Tibial artery (tissue), 4 donors: Measurements from ENCODE around the gene KLF1.
A peak's percentile ranks its signal among the peaks of the same experiment; 100 is the strongest.

Source experiments
- DNase-seq, 2 donors: peaks; one replicate each; pipeline ENCODE4 v3.0.0-alpha.2; 2019
- H3K27ac ChIP-seq, 2 donors: fragments of 200-600 bp; sonication (generic) in 1 of 2; 1 replicate in 1 of 2; 2 replicates in 1 of 2; pipeline ENCODE4 v1.5.1; 2018 to 2019; ENCODE audit warnings: mild to moderate bottlenecking in 1 of 2
- H3K27me3 ChIP-seq, 2 donors: fragments of 200-600 bp; sonication (generic) in 1 of 2; one replicate each; pipeline versions ENCODE4 v1.5.1 to v1.6.0; 2016 to 2019
- H3K36me3 ChIP-seq, 3 donors: fragments of 200-600 bp; sonication (generic) in 2 of 3; one replicate each; pipeline ENCODE4 v1.5.1; 2016 to 2019; ENCODE audit warnings: mild to moderate bottlenecking in 2 of 3
- H3K4me1 ChIP-seq, 4 donors: fragments of 200-600 bp; sonication (generic) in 2 of 4; 1 replicate in 3 of 4; 2 replicates in 1 of 4; pipeline ENCODE4 v1.5.1; 2016 to 2019
- H3K4me3 ChIP-seq, 2 donors: fragments of 200-600 bp; sonication (generic) in 1 of 2; 1 replicate in 1 of 2; 2 replicates in 1 of 2; pipeline ENCODE4 v1.5.1; 2018 to 2019; ENCODE audit warnings: mild to moderate bottlenecking in 2 of 2
- H3K9me3 ChIP-seq, 3 donors: fragments of 200-600 bp; sonication (generic) in 1 of 3; one replicate each; pipeline ENCODE4 v1.5.1; 2016 to 2019
- intact Hi-C: fragments of 100-400 bp; cut with DNase I; formaldehyde crosslinking; loops from one replicate; pipeline ENCODE4 v1.15.0; 2023; ENCODE audit warnings: low total_unique reads
- TF ChIP-seq, protein P1 (sequence below), 2 experiments: fragments of 200-600 bp in 1 of 2; fragments of 450-650 bp in 1 of 2; IDR thresholded peaks; one replicate each; pipeline ENCODE4 v1.5.1; 2017 to 2019; ENCODE audit warnings: antibody characterized with exemption in 2 of 2, mild to moderate bottlenecking in 1 of 2, moderate library complexity in 1 of 2

KLF1 gene

GRCh38 chr19:12884202-12884601 lies 2.8 kb downstream of the KLF1 start:
- Histone ChIP-seq H3K27me3 (peaks cover 0 to 40% of the 10 kb centered on the region in 2 donors), H3K4me1 (peaks cover 0 to 33% (median 21%) of the 10 kb centered on the region in 4 donors), H3K36me3 (no peaks in the 10 kb centered on the region), H3K27ac (no peak overlapping the region), H3K4me3 (no peak overlapping the region), H3K9me3 (peaks cover 0 to 13% (median 5%) of the 10 kb centered on the region in 3 donors)
- intact Hi-C loops, result loop anchor here (10.0 kb wide), 1 partner anchor 61 kb away; the partner anchor contains the start of gene RAD23A
- DNase-seq, result no peak
- TF ChIP-seq, protein P1, sequence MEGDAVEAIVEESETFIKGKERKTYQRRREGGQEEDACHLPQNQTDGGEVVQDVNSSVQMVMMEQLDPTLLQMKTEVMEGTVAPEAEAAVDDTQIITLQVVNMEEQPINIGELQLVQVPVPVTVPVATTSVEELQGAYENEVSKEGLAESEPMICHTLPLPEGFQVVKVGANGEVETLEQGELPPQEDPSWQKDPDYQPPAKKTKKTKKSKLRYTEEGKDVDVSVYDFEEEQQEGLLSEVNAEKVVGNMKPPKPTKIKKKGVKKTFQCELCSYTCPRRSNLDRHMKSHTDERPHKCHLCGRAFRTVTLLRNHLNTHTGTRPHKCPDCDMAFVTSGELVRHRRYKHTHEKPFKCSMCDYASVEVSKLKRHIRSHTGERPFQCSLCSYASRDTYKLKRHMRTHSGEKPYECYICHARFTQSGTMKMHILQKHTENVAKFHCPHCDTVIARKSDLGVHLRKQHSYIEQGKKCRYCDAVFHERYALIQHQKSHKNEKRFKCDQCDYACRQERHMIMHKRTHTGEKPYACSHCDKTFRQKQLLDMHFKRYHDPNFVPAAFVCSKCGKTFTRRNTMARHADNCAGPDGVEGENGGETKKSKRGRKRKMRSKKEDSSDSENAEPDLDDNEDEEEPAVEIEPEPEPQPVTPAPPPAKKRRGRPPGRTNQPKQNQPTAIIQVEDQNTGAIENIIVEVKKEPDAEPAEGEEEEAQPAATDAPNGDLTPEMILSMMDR (IDR thresholded peaks at IDR 0.05), result no peak

DNA sequence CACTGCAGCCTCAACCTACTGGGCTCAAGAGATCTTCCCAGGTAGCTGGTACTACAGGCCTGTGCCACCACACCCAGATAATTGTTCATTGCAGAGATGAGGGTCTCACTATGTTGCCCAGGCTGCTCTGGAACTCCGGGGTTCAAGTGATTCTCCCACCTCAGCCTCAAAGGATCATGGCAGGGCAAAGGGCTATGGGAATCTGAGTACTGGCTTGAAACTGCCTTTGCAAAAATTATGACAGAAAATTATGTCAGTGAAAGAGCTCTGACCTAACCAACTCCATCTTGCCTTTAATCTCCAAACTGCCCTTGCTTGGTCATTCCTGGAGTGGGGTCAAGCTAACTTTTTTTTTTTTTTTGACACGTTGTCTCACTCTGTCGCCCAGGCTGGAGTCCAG lies 4.4 kb downstream of the KLF1 start:
- Histone ChIP-seq H3K36me3 (peaks cover 10 to 13% (median 12%) of the 10 kb centered on the region in 3 donors), H3K27ac (no peak overlapping the region), H3K4me1 (peaks cover 0 to 33% (median 21%) of the 10 kb centered on the region in 4 donors), H3K27me3 (peaks cover 0 to 38% of the 10 kb centered on the region in 2 donors), H3K4me3 (no peak overlapping the region), H3K9me3 (peaks cover 0 to 13% (median 5%) of the 10 kb centered on the region in 3 donors)
- TF ChIP-seq, protein P1 (IDR thresholded peaks at IDR 0.05), result no peak
- DNase-seq, result no peak
- intact Hi-C loops, result loop anchor here (10.0 kb wide), 1 partner anchor 62 kb away; the partner anchor contains the start of gene RAD23A

- Histone ChIP-seq H3K9me3 (peaks cover 0 to 13% (median 5%) of the 10 kb centered on the region in 3 donors), H3K27me3 (peaks cover 0 to 26% of the 10 kb centered on the region in 2 donors), H3K27ac (peak within 1 kb of the TSS; percentile 95), H3K4me1 (peaks cover 0 to 33% (median 20%) of the 10 kb centered on the region in 4 donors), H3K4me3 (peak within 1 kb of the TSS; percentile 77 to 78), H3K36me3 (peaks cover 20 to 26% (median 24%) of the 10 kb centered on the region in 3 donors)
- TF ChIP-seq, protein P1 (IDR thresholded peaks at IDR 0.05), result no peak
- DNase-seq, result peak; percentile 98 to 99
- intact Hi-C loops, result loop anchor here (10.0 kb wide), 1 partner anchor 64 kb away; the partner anchor contains the start of gene RAD23A
These were observed 5.7 kb downstream of the KLF1 start, which contains the start of gene DNASE2 for GRCh38 chr19:12881172-12881808. DNASE2 (minus strand) TSS chr19:12881449; CDS start chr19:12881375, 74 bp downstream.

GRCh38 chr19:12880551-12881171 lies 6.3 kb downstream of the KLF1 start:
- TF ChIP-seq, protein P1 (IDR thresholded peaks at IDR 0.05), result no peak
- intact Hi-C loops, result loop anchor here (10.0 kb wide), 1 partner anchor 64 kb away; the partner anchor contains the start of gene RAD23A
- Histone ChIP-seq H3K27ac (peak overlapping the region; percentile 95), H3K36me3 (peaks cover 20 to 32% (median 30%) of the 10 kb centered on the region in 3 donors), H3K4me1 (peaks cover 0 to 28% (median 15%) of the 10 kb centered on the region in 4 donors), H3K9me3 (peaks cover 0 to 13% (median 5%) of the 10 kb centered on the region in 3 donors), H3K27me3 (peaks cover 0 to 19% of the 10 kb centered on the region in 2 donors), H3K4me3 (peak overlapping the region; percentile 77 to 78)
- DNase-seq, result peak; percentile 35 to 81

DNA sequence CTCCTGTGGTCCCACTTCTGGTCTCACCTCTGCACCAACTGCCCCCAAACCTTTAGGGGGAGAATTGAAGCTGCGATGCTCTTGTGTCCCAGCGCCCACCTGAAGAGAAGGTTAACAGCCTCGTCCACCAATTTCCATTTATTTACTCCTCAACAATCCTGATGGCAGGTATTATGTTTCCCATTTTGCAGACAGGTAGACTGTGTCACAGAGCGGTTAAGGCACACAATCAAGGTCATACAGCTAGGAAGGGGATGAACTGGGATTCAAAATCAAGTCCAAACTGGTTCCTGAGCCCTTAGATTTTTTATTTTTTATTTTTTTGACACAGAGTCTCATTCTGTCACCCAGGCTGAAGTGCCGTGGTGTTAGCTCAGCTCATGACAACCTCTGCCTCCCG lies 11.9 kb downstream of the KLF1 start:
- peaks cover 0 to 10% (median 3%) of the 10 kb centered on the region in 4 donors for H3K4me1 ChIP-seq
- no peak overlapping the region for H3K27ac ChIP-seq
- H3K36me3 ChIP-seq, result peaks cover 20 to 54% (median 31%) of the 10 kb centered on the region in 3 donors

More for the DNA sequence above, 11.9 kb downstream of the KLF1 start:
- no peak for DNase-seq
- H3K27me3 ChIP-seq, result no peaks in the 10 kb centered on the region
- no peaks in the 10 kb centered on the region for H3K9me3 ChIP-seq
- intact Hi-C loops, result no loop called here
- H3K4me3 ChIP-seq, result no peak overlapping the region
- TF ChIP-seq, protein P1 (IDR thresholded peaks at IDR 0.05), result no peak
